IMR-90 (cell line): ENCODE data around the gene FLT3.

ENCODE experiments used
- CTCF ChIP-seq: conservative IDR thresholded peaks from 2 replicates; pipeline ENCODE4 v1.5.1; 2012; ENCODE audit warnings: mild to moderate bottlenecking, low read depth, low read length, improper control_type of control experiment
- MXI1 ChIP-seq: IDR thresholded peaks from 2 replicates; pipeline ENCODE4 v1.6.1; 2012; ENCODE audit warnings: low read depth, mild to moderate bottlenecking, low read length, moderate library complexity, borderline replicate concordance
- POLR2A ChIP-seq: IDR thresholded peaks from 2 replicates; pipeline ENCODE4 v1.6.1; 2012; ENCODE audit warnings: mild to moderate bottlenecking, low read depth, low read length
- RFX5 ChIP-seq: IDR thresholded peaks from 2 replicates; pipeline ENCODE4 v1.8.0; 2012; ENCODE audit warnings: low read depth, mild to moderate bottlenecking, low read length, moderate library complexity
- USF2 ChIP-seq: fragments of 150-350 bp; IDR thresholded peaks from 2 replicates; pipeline ENCODE4 v1.6.1; 2017; ENCODE audit warnings: mild to moderate bottlenecking, antibody characterized with exemption, low read length, low read depth

- TF ChIP-seq CTCF (no peak), USF2 (no peak), RFX5 (no peak), POLR2A (no peak), MXI1 (no peak)
These were observed 121.3 kb downstream of the FLT3 start for GRCh38 chr13:27979001-27979643.
